Umbilical cord (tissue), 2 donors: ENCODE measurements around the gene EDDM13. TPM values are rescaled to one million over a fixed set of nuclear protein-coding genes. Genes with fewer than 3 reads are reported as not detected.
"Not testable (repeated sequence)": the region's sequence is repeated elsewhere in the genome, so short reads cannot be mapped to it uniquely, and the experiment has no call there.

ENCODE experiments used
- DNase-seq: peaks from one replicate; pipeline ENCODE4 v3.0.0-alpha.2; 2015; ENCODE audit warnings: low spot score
- total RNA-seq: library from RNA; depleted of rRNA; stranded (reverse); fragments of >200 nt; gene quantifications from one replicate; pipeline ENCODE4 v1.2.3, GENCODE V29; 2014; ENCODE audit warnings: low replicate concordance; ENCODE audit not compliant: insufficient read depth

Gene EDDM13
- total RNA-seq, 1 donor from 2014 or later: not detected

DNA sequence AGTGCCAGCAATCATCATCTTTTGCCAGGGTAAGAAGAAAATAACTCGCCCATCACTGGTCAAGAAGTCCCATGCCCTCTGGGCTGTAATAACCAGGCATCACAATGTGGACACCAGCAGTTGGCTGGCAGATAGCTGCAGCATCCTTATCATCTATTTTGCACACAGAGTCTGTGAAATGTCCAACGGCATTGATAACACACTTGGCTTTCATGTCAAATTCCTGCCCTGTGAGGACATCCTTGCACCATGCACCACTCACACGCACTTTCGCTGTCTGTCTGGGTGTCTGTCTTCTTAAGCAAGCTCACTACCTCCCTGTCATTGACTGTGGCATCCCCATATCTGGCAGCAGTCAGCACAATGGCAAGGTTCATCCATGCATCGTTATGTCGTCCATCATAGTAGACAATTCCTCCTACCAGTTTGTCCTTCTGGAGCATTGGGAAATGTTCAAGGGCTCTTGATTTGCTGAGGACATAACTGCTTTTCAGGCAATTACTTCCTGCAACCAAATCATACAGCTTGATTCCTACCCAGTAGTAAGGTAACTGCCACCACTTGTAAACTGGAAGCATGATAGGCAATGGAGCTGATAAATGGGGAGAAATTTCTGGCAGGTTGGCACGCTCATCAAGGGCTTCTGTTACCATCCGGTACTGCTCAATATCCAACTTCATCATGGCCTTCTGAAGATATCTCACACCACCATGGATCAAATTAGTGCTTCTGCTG, 48.9 kb downstream of the EDDM13 start:
- no peak for DNase-seq

GRCh38 chr19:56321989-56322440, 49.5 kb downstream of the EDDM13 start:
- peak; percentile 28 for DNase-seq

- DNase-seq: no peak
These were observed 51.9 kb downstream of the EDDM13 start for GRCh38 chr19:56324436-56324835.

- no peak for DNase-seq
These were observed 60.1 kb downstream of the EDDM13 start for GRCh38 chr19:56332695-56333094.

- DNase-seq: peak; percentile 21
These were observed 61.0 kb downstream of the EDDM13 start for GRCh38 chr19:56333506-56333905.

DNA sequence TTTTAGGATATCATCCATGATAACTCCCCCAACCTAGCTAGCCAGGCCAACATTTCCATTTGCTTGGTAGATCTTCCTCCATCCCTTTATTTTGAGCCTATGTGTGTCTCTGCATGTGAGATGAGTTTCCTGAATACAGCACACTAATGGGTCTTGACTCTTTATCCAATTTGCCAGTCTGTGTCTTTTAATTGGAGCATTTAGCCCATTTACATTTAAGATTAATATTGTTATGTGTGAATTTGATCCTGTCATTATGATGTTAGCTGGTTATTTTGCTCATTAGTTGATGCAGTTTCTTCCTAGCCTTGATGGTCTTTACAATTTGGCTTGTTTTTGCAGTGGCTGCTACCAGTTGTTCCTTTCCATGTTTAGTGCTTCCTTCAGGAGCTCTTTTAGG, 62.8 kb downstream of the EDDM13 start:
- DNase-seq: not testable (repeated sequence)

DNA sequence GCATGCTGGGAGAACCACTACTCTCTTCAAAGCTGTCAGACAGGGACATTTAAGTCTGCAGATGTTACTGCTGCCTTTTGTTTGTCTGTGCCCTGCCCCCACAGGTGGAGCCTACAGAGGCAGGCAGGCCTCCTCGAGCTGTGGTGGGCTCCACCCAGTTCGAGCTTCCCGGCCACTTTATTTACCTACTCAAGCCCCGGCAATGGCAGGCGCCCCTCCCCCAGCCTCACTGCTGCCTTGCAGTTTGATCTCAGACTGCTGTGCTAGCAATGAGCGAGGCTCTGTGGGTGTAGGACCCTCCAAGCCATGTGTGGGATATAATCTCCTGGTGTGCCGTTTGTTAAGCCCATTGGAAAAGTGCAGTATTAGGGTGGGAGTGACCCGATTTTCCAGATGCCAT, 64.5 kb downstream of the EDDM13 start:
- DNase-seq: not testable (repeated sequence)

DNA sequence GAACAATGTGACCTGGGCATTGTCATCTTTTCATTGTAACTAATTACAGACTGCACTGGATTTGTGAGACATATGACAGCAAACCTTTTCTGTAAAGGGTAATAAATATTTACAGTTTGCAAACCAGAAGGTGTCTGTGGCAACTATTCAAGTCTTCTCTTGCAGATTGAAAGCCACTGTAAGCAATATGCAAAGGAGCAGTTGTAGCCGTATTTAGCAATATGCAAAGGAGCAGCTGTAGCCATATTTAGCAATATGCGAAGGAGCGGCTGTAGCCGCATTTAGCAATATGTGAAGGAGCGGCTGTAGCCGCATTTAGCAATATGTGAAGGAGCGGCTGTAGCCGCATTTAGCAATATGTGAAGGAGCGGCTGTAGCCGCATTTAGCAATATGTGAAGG, 66.5 kb downstream of the EDDM13 start:
- DNase-seq: not testable (repeated sequence)

DNA sequence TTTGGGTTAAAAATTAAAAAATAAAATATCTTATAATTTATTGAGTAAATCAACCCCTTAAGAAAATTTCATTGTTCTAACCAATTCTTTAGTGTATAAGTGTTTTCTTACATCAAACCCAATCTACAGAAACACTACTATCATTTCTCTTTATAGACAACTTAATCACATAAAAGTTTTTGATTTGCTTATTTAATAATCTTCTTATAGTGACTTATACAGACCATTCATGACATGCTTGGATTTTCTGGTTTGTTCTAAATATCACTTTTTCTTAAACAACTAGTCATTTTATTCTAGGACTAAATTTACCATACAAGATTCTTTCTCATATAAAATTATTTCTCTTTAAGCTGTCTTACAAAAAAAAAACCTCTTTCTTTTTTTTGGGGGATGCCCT, 69.4 kb downstream of the EDDM13 start:
- no peak for DNase-seq

GRCh38 chr19:56347163-56347778, 74.7 kb downstream of the EDDM13 start:
- no peak for DNase-seq

DNA sequence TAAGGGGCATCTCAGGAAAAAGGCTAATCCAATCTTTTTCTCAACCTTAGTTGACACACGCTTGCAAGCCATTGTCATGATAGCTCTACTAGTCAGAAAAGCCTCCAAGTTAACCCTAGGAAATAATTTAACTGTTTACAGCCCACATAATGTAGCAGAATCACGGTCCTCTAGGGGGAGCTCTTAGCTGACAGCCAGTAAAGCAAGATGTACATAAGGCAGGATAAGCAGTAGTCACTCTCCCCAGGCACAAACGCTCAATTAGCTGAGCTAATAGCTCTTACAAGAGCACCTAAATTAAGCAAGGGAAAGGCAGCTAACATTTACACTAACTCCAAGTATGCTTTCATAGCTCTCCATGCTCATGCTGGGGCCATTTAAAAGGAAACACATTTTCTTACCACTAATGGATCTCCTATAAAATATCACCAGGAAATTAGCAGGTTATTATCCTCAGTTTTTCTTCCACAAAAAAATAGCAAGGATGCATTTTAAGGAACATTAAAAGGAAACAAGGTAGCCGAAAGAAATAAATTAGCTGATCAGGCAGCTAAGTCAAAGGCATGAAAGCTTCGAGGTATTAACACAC, 75.8 kb downstream of the EDDM13 start:
- no peak for DNase-seq

- DNase-seq: peak; percentile 54
These were observed 78.0 kb downstream of the EDDM13 start for GRCh38 chr19:56350416-56351045.

DNA sequence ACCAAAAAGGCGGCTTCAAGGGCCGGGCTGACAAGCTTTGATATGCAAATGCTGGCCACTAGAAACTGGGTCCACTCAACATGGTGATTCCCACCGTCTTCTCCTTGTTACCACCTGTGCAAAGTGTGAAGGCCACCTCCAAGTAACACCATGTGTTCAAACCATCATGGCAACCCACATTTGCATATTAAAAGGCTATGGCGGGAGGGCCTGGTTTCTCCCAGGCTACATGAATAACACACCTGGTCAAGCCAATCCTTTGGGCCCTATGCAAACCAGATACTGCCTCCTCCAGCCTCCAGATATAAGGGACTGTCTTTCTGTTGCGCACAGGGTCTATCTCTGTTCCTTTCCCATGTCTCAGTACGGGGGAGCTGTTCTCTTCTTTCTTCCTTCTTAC, 78.7 kb downstream of the EDDM13 start:
- no peak for DNase-seq

- no peak for DNase-seq
These were observed 83.0 kb downstream of the EDDM13 start for GRCh38 chr19:56355517-56355916.

DNA sequence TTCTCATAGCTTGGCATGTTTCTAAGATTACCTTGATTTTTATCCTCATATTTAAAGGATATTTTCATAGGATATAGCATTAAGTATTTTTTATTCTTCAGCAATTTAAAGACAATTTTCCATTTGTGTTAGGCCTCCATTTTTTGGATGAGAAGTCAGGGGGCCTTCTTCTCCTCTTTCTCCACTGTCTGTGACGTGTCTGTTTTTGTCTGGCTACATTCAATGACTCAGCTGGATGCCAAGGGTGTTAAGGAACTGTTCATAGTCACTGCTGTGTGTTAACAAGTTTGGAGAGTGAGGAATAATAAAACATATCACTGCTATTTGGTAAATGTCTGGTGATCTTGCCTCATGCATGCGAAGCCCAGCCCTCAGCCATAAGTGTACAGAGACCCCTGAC, 84.4 kb downstream of the EDDM13 start:
- no peak for DNase-seq

Other genes starting within 250 kb of the EDDM13 start
- gene ZNF787, start 151.5 kb upstream of the EDDM13 start, total RNA-seq: 13.2 TPM
- gene ZNF444, start 131.5 kb upstream of the EDDM13 start, total RNA-seq: 15.2 TPM
- not detected for gene GALP, start 96.7 kb upstream of the EDDM13 start, total RNA-seq
- 7.2 TPM for gene ZSCAN5B, start 75.0 kb upstream of the EDDM13 start, total RNA-seq
- gene ZSCAN5C, start 70.5 kb upstream of the EDDM13 start, total RNA-seq: not detected
- gene ZSCAN5A, start 42.1 kb downstream of the EDDM13 start, total RNA-seq: 1.9 TPM
- gene ZNF582, start 120.8 kb downstream of the EDDM13 start, total RNA-seq: 11.3 TPM
- 25.3 TPM for gene ZNF583, start 131.6 kb downstream of the EDDM13 start, total RNA-seq
- gene ZNF667, start 204.6 kb downstream of the EDDM13 start, total RNA-seq: 11.8 TPM
- gene ZNF471, start 235.1 kb downstream of the EDDM13 start, total RNA-seq: 12.8 TPM